AG04449 (cell line): ENCODE results near the gene IGSF11.

Source experiments
- CTCF ChIA-PET: fragments of 350-600 bp; formaldehyde crosslinking; extraction: SDS; loops from one replicate; lab custom pipeline; 2021; ENCODE audit warnings: antibody characterized with exemption; lab: Yijun Ruan, JAX
- POLR2A ChIA-PET: fragments of 400-600, 350-600 bp; formaldehyde crosslinking; extraction: SDS; loops from one replicate; lab custom pipeline; 2020; ENCODE audit warnings: antibody characterized with exemption, inconsistent platforms; lab: Yijun Ruan, JAX
- DNase-seq: peaks from one replicate; pipeline ENCODE4 v3.0.0-alpha.2; 2010; ENCODE audit warnings: low read depth, low spot score
- H3K4me3 ChIP-seq: 2 replicates; pipeline ENCODE4 v1.5.1; 2011; ENCODE audit warnings: low read depth, mild to moderate bottlenecking, control low read depth, low read length
- TF ChIP-seq, protein P1 (sequence below): IDR thresholded peaks from one replicate; pipeline ENCODE4 v1.5.1; 2011; ENCODE audit warnings: mild to moderate bottlenecking, moderate library complexity, low read length, control low read depth, inconsistent platforms; ENCODE audit not compliant: insufficient read depth; ENCODE audit errors: missing control alignments

The IGSF11 gene

DNA sequence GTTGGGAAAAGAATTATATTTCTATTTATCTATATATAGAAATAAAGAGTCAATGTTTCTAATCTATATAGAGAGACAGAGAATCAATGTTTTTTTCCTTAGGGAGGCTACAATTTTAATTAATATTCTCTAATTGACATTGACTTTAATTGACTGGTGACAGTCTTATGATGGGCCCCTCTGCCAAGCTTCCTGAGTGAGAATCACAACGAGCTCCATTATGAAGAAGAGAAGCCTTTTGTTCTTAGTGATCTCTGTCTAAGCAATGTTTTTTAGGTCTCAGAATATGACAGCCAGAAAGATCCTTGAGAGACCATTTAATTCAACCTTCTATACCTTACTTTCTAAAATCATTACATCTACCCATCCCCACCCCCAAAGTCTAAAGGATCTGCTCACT is 70.9 kb downstream of the IGSF11 start:
- no peak for DNase-seq
- H3K4me3 ChIP-seq, result no peak overlapping the region
- CTCF ChIA-PET, result no interaction called here
- TF ChIP-seq, protein P1, sequence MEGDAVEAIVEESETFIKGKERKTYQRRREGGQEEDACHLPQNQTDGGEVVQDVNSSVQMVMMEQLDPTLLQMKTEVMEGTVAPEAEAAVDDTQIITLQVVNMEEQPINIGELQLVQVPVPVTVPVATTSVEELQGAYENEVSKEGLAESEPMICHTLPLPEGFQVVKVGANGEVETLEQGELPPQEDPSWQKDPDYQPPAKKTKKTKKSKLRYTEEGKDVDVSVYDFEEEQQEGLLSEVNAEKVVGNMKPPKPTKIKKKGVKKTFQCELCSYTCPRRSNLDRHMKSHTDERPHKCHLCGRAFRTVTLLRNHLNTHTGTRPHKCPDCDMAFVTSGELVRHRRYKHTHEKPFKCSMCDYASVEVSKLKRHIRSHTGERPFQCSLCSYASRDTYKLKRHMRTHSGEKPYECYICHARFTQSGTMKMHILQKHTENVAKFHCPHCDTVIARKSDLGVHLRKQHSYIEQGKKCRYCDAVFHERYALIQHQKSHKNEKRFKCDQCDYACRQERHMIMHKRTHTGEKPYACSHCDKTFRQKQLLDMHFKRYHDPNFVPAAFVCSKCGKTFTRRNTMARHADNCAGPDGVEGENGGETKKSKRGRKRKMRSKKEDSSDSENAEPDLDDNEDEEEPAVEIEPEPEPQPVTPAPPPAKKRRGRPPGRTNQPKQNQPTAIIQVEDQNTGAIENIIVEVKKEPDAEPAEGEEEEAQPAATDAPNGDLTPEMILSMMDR, result no peak
- POLR2A ChIA-PET, result no interaction called here

DNA sequence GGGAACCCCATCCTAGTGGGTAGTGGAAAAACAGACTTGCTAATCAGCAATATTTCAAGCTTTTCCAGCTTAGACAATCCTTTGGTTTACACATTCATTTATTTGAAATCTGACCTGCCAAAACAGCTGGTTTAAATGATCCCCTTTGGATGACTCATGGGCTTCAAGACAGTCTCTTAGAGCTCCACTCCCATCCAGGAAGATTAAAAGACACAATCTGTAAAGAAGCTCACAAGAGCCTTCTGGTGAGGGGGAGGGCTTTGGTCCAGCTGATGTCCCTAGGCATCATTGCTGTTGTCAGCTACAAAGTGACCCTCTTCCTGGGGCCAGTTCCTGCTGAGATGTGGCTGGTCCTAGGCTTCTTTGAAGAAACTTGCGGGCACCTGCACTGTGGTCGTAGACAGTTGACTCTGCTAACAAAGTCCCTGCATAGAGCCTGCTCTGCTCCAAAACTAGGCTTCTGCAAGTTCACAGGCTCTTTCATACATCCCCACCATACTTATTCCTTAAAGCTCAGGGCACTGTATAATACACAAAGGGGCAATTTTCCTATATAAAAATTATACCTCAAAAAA is 73.7 kb downstream of the IGSF11 start:
- TF ChIP-seq, protein P1, result no peak
- CTCF ChIA-PET, result no interaction called here
- DNase-seq, result no peak
- H3K4me3 ChIP-seq, result no peak overlapping the region
- POLR2A ChIA-PET, result no interaction called here

DNA sequence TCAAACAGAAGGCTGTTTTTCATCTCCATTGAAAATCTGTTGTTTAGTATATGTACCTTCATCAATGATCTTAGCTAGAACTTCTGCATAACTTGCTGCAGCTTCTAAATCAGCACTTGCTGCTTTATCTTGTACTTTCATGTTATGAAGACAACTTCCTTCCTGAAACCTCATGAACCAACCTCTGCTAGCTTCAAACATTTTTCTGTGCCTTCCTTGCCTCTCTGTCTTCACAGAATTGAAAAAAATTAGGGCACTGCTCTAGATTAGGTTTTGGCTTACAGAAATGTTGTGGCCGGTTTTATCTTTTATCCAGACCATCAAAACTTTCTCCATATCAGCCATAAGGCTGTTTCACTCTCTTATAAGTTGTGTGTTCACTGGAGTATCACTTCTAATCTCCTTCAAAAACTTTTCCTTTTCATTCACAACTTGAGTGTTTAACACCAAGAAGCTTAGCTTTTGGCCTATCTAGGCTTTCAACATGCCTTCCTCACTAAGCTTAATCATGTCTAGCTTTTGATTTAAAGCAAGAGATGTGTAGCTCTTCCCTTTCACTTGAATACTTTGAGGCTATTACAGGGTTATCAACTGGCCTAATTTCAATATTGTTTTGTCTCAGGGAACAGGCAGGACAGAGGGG is 78.6 kb downstream of the IGSF11 start:
- POLR2A ChIA-PET, result no interaction called here
- CTCF ChIA-PET, result no interaction called here
- DNase-seq, result no peak

DNA sequence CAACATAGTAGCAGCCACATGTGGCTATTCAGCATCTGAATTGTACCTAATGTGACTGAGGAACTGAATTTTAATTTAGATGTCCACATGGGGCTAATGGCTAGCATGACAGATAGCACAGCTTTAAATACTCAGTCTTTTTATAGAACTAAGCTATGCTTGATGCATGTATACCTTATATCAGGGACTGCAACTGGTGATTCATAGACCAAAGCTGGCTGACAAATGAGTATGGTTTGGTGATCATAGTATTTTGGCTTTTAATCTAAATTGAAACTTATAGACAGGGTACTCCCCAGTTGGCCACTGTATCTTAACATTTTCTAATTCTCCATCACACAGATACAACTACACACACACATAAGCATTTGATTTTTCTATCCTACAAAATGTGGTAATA is 83.6 kb downstream of the IGSF11 start:
- H3K4me3 ChIP-seq, result no peak overlapping the region
- CTCF ChIA-PET, result no interaction called here
- POLR2A ChIA-PET, result no interaction called here
- TF ChIP-seq, protein P1, result no peak
- no peak for DNase-seq

More for the DNA sequence above, 78.6 kb downstream of the IGSF11 start:
- H3K4me3 ChIP-seq, result no peak overlapping the region
- TF ChIP-seq, protein P1, result no peak

DNA sequence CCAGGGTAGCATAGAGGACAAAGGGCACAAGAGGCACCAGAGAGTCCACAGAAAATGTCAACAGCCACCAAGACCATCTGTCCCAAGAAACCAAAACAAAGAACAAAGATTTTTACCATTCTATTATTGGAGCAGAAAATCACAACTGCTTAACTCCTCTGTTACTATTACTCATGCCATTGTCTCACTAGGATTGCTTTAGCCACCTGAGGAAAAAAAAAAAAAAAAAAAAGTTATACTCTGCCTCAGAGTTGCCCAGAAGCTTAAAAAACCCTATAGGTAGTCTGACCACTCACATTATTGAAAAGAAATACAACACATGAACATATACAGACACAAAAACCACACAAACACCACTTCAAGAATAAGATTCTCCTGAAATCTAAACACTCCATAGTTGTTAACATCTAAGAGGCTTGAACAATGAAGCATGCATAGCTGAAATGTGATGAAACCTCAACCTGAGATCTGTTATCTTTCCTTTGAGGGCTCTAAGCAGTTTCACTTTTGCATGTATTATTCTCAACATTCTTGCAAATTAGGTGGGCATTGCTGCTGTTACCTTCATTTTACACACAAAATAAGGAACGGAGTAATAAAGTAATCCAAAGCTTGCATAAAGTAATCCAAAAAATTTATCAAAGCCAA is 85.4 kb downstream of the IGSF11 start:
- CTCF ChIA-PET, result no interaction called here
- POLR2A ChIA-PET, result no interaction called here
- TF ChIP-seq, protein P1, result no peak
- DNase-seq, result no peak
- no peak overlapping the region for H3K4me3 ChIP-seq

DNA sequence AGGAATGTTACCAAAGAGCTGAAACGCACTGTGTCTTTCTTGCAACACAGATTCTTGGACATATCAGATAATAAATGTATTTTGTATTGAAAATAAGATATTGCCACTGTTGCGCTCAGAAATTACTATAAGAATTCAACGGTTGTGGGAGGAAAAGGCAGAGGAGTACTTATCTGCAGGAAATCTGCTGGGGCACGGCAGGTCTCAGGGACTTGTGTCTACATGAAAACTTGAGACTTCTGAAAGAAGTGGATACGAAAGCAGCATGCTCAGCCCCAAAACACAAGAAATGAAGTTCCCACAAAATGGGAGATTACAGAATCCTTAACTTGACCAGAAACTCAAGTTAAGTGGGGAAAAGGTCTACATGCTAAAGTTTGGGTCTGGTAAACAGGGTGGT is 86.5 kb downstream of the IGSF11 start:
- no peak overlapping the region for H3K4me3 ChIP-seq
- POLR2A ChIA-PET, result no interaction called here
- TF ChIP-seq, protein P1, result no peak
- CTCF ChIA-PET, result no interaction called here
- DNase-seq, result no peak
